PC-3 (cell line): Measurements from ENCODE around the gene VASH2.

Experiments used
- EZH2 ChIP-seq: fragments of 300-600 bp; sonication (generic); IDR thresholded peaks from one replicate; pipeline ENCODE4 v1.6.1; 2017; ENCODE audit warnings: antibody characterized with exemption, mild to moderate bottlenecking, low read length; ENCODE audit not compliant: unreplicated experiment
- EZH2phosphoT487 ChIP-seq: fragments of 300-600 bp; sonication (generic); IDR thresholded peaks from 2 replicates; pipeline ENCODE4 v1.6.1; 2018; ENCODE audit warnings: mild to moderate bottlenecking, antibody characterized with exemption, low read length, borderline replicate concordance
- TF ChIP-seq, protein P1 (sequence below): fragments of 300-600 bp; sonication (generic); conservative IDR thresholded peaks from 2 replicates; pipeline ENCODE4 v1.5.1; 2017; ENCODE audit warnings: antibody characterized with exemption, low read depth, mild to moderate bottlenecking, low read length

DNA sequence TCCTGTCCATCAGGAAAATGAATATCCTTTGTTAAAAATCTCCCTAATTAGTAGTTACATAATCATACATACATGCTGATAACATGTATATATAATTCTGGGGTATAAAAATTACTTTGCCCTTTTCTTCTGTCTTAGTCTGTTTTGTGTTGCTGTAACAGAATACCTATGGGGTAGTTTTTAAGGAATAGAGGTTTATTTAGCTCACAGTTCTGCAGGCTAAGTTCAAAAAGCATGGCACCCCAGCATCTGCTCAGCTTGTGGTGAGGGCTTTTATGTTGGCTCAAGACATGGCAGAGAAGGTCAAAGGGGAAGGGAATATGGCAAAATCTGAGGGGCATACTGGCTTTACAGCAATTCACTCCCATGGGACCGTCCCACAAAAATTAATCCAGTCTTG, 84.4 kb downstream of the VASH2 start:
- TF ChIP-seq, protein P1, sequence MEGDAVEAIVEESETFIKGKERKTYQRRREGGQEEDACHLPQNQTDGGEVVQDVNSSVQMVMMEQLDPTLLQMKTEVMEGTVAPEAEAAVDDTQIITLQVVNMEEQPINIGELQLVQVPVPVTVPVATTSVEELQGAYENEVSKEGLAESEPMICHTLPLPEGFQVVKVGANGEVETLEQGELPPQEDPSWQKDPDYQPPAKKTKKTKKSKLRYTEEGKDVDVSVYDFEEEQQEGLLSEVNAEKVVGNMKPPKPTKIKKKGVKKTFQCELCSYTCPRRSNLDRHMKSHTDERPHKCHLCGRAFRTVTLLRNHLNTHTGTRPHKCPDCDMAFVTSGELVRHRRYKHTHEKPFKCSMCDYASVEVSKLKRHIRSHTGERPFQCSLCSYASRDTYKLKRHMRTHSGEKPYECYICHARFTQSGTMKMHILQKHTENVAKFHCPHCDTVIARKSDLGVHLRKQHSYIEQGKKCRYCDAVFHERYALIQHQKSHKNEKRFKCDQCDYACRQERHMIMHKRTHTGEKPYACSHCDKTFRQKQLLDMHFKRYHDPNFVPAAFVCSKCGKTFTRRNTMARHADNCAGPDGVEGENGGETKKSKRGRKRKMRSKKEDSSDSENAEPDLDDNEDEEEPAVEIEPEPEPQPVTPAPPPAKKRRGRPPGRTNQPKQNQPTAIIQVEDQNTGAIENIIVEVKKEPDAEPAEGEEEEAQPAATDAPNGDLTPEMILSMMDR: no peak
- no peak for TF ChIP-seq EZH2
- no peak for TF ChIP-seq EZH2phosphoT487
